ENCODE measurements around the gene LILRB3.

- TF ChIP-seq CTCF (IDR thresholded peaks at IDR 0.05): no peak
- TF ChIP-seq POLR2A (IDR thresholded peaks at IDR 0.05): no peak
These were observed 3.7 kb downstream of the LILRB3 start for GRCh38 chr19:54218960-54219661.

Measured in esophagus squamous epithelium (tissue), 4 donors.